Neural crest cell (in vitro differentiated cells): ENCODE results near the gene GNPTAB. TPM values are rescaled to one million over a fixed set of nuclear protein-coding genes. Genes with fewer than 3 reads are reported as not detected.

Experiments
- DNase-seq: peaks from one replicate; pipeline ENCODE4 v3.0.0; 2021; ENCODE audit warnings: low read depth, mixed read lengths, low spot score
- H3K27ac Mint-ChIP-seq: one replicate; pipeline ENCODE4 v1.8.0; 2021; ENCODE audit warnings: mild to moderate bottlenecking, mixed read lengths; ENCODE audit not compliant: unreplicated experiment
- H3K27me3 Mint-ChIP-seq: 2 replicates; pipeline ENCODE4 v1.8.0; 2021; ENCODE audit warnings: low read depth, mild to moderate bottlenecking, mixed read lengths
- H3K36me3 Mint-ChIP-seq: 2 replicates; pipeline ENCODE4 v1.8.0; 2021; ENCODE audit warnings: low read depth, mild to moderate bottlenecking, mixed read lengths
- H3K4me1 Mint-ChIP-seq: 2 replicates; pipeline ENCODE4 v1.8.0; 2021; ENCODE audit warnings: mixed read lengths
- H3K4me3 Mint-ChIP-seq: one replicate; pipeline ENCODE4 v1.8.0; 2021; ENCODE audit warnings: mild to moderate bottlenecking, mixed read lengths
- H3K9me3 Mint-ChIP-seq: 2 replicates; pipeline ENCODE4 v1.8.0; 2021; ENCODE audit warnings: mixed read lengths
- total RNA-seq: library from RNA; stranded (reverse); gene quantifications from 2 replicates; pipeline ENCODE4 v1.2.1, GENCODE V29; 2021
- TF ChIP-seq, protein P1 (sequence below): fragments of 200-600 bp; sonication (generic); conservative IDR thresholded peaks from 2 replicates; pipeline ENCODE4 v1.5.0; 2021; ENCODE audit warnings: antibody characterized with exemption, mild to moderate bottlenecking

Gene GNPTAB
- total RNA-seq, 1 donor from 2014 or later = 11.0 TPM

DNA sequence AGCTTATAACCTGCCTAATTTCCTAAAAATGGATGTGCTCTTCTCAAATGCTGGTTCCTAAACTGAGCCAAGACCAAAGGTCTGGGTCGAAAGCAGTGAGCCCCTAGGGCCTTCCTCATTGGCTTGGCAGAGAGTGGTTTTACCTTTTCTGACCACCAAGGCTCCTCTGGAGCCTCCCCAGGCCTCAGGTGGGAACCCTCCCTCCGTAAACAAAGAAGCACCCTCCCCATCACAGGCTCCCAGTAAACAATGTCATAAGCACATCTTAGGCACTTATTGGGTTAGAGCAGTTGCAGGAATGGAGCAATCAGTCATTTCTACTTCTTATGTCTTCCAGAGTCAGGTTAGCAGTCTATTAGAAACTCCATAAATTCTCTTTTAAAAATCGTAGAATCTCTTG, 127.3 kb downstream of the GNPTAB start:
- Mint-ChIP-seq H3K27ac (no peak overlapping the region), H3K4me3 (no peak overlapping the region), H3K9me3 (no peaks in the 10 kb centered on the region), H3K27me3 (no peaks in the 10 kb centered on the region), H3K36me3 (no peaks in the 10 kb centered on the region), H3K4me1 (peaks cover 24% of the 10 kb centered on the region)
- no peak for DNase-seq
- TF ChIP-seq, protein P1, sequence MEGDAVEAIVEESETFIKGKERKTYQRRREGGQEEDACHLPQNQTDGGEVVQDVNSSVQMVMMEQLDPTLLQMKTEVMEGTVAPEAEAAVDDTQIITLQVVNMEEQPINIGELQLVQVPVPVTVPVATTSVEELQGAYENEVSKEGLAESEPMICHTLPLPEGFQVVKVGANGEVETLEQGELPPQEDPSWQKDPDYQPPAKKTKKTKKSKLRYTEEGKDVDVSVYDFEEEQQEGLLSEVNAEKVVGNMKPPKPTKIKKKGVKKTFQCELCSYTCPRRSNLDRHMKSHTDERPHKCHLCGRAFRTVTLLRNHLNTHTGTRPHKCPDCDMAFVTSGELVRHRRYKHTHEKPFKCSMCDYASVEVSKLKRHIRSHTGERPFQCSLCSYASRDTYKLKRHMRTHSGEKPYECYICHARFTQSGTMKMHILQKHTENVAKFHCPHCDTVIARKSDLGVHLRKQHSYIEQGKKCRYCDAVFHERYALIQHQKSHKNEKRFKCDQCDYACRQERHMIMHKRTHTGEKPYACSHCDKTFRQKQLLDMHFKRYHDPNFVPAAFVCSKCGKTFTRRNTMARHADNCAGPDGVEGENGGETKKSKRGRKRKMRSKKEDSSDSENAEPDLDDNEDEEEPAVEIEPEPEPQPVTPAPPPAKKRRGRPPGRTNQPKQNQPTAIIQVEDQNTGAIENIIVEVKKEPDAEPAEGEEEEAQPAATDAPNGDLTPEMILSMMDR = no peak

DNA sequence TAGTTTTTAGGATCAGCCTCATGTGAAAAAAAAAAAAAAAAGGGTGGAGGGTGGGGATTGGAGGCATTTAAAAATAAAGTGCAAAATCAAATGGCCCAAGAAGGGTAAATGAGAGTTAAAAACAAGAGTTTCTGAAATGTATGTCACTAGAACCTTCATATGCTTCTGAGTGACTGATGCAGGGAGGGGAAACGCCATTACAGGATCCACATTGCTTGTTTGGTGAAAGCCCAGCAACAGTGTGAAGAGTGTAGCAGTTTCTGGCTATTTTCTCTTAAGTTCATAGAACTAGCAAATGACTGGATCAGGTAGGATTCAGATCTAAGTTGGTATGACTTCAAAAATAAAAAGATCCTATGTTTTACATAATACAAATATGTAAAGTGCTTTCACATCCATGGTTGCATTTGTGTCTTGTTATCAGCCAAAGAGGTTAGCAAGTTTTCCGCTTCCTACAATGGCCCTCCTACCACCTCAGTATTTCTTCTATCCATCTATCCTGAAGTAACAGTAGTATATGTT, 130.4 kb downstream of the GNPTAB start:
- Mint-ChIP-seq H3K4me3 (peak overlapping the region; percentile 78), H3K9me3 (no peaks in the 10 kb centered on the region), H3K36me3 (no peaks in the 10 kb centered on the region), H3K27ac (no peak overlapping the region), H3K27me3 (peaks cover 8% of the 10 kb centered on the region), H3K4me1 (peaks cover 36% of the 10 kb centered on the region)
- TF ChIP-seq, protein P1 = no peak
- DNase-seq = no peak

- TF ChIP-seq, protein P1 = no peak
- Mint-ChIP-seq H3K27me3 (peaks cover 10% of the 10 kb centered on the region), H3K27ac (no peak overlapping the region), H3K4me1 (peaks cover 36% of the 10 kb centered on the region), H3K9me3 (no peaks in the 10 kb centered on the region), H3K4me3 (peak overlapping the region; percentile 96), H3K36me3 (no peaks in the 10 kb centered on the region)
- DNase-seq = no peak
Observed at GRCh38 chr12:101698800-101699347, 131.9 kb downstream of the GNPTAB start.

DNA sequence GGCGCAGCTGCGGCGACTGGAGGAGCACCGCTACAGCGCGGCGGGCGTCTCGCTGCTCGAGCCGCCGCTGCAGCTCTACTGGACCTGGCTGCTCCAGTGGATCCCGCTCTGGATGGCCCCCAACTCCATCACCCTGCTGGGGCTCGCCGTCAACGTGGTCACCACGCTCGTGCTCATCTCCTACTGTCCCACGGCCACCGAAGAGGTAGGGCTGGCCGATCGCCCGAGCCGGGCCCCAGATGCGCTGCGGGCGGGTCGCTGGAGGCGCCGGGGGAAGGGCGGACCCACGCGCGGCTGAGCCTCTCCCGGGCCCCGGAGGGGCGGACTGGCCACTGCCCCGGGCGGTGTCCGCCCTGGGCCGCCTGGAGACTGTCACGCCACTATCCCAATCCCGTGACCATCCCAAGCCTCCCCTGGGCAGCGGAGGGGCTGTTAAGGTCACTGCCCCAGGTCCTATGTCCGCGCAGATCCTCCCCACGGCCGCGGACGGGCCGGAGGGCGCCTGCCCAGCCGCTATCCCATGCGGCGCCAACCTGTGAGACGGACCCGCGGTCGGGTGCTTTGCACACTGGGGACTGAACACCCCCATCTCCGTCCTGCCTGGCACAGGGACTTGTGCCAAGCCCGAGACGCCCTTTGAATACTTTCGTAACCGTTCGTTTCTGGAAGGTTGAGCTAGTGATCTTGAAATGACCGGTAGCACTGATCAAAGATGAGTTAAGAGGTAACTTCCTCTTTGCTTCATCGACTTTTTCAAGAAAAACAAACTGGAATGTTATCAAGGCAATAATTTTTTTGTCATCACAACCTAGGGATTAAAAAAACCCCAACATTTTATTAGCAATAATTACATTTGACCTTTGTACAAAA, 132.6 kb downstream of the GNPTAB start:
- Mint-ChIP-seq H3K27ac (peak overlapping the region; percentile 70), H3K27me3 (peaks cover 10% of the 10 kb centered on the region), H3K4me3 (peak overlapping the region; percentile 96), H3K4me1 (peaks cover 36% of the 10 kb centered on the region), H3K9me3 (no peaks in the 10 kb centered on the region), H3K36me3 (no peaks in the 10 kb centered on the region)
- TF ChIP-seq, protein P1 = no peak
- DNase-seq = peak; percentile 39

GRCh38 chr12:101697197-101697929, 133.4 kb downstream of the GNPTAB start, which contains the start of gene CHPT1:
TSS of gene CHPT1 (plus strand) at chr12:101697640. CDS start at chr12:101697862, 222 bp downstream.
- Mint-ChIP-seq H3K9me3 (no peaks in the 10 kb centered on the region), H3K27me3 (peaks cover 10% of the 10 kb centered on the region), H3K36me3 (no peaks in the 10 kb centered on the region), H3K4me1 (peaks cover 36% of the 10 kb centered on the region), H3K27ac (peak within 1 kb of the TSS; percentile 94), H3K4me3 (peak within 1 kb of the TSS; percentile 96)
- peak; percentile 67 for DNase-seq
- TF ChIP-seq, protein P1 = no peak
